Omental fat pad (tissue), 4 donors: ENCODE results near the gene ABHD11. TPM values are rescaled to one million over a fixed set of nuclear protein-coding genes. Genes with fewer than 3 reads are reported as not detected.
"Not testable (repeated sequence)": the region's sequence is repeated elsewhere in the genome, so short reads cannot be mapped to it uniquely, and the experiment has no call there.

Source experiments
- ATAC-seq: fragments of 150-250 bp; one replicate; pipeline ENCODE4 v1.9.1; 2016; ENCODE audit warnings: mild to moderate bottlenecking, moderate library complexity; ENCODE audit not compliant: low FRiP score
- DNase-seq: peaks from one replicate; pipeline ENCODE4 v3.0.0-alpha.2; 2019; ENCODE audit warnings: low spot score
- total RNA-seq, 4 donors: library from RNA; depleted of rRNA; stranded (reverse); fragments of >200 nt; gene quantifications; one replicate each; pipeline ENCODE4 v1.1.0, GENCODE V29; 2016
- TF ChIP-seq, protein P1 (sequence below), 3 donors: fragments of 450-650 bp; IDR thresholded peaks; one replicate each; pipeline ENCODE4 v1.5.1; 2016 to 2017; ENCODE audit warnings: antibody characterized with exemption in 3 of 3, mild to moderate bottlenecking in 3 of 3, moderate library complexity in 2 of 3

The ABHD11 gene, protein sequence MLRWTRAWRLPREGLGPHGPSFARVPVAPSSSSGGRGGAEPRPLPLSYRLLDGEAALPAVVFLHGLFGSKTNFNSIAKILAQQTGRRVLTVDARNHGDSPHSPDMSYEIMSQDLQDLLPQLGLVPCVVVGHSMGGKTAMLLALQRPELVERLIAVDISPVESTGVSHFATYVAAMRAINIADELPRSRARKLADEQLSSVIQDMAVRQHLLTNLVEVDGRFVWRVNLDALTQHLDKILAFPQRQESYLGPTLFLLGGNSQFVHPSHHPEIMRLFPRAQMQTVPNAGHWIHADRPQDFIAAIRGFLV
- total RNA-seq = 10 to 100 TPM in 2 of 4 donors, 1 to 10 TPM in 2; 6.6 to 13.9 (median 9.4) TPM

DNA sequence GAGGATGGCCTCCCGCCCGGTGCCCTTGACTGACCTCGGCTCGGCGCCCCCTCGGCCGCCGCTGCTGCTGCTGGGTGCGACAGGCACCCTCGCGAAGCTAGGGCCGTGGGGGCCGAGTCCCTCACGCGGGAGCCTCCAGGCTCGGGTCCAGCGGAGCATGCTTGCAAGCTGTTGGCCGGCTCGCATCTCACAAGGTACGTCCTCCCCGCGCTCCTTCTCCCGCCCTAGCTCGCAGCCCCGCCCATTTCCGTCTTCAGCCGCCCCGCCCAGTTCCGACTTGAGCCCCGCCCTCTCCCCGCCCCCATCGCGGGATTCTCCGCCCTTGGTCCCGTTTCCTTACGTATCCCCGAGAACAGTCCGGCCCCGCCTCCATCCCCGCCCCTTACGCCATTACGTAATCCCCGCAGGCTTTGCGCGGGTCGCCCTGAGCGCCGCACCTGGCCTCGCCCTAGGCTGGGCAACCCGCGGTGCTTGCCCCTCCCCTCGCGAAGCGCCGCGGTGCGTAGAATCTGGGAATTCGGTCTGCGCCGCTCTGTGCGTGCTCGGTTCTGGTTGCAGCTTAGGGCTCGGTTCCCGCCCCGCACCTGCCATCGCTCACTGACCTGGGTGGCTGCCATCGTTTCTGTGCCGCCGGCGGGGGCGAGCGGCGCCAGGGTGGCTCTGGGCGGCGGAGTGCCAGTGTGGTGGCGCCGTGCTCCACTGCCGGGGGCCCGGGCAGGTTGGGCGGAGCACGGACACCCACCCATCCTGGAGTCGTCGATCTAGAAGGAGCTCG lies at the start of gene ABHD11:
Gene ABHD11, minus strand, starts transcription at position 191 of the 775 bp plus-strand sequence. Its CDS starts 32 bp downstream, at position 159.
- DNase-seq (peak; percentile 96), ATAC-seq (peak; percentile 92)
- TF ChIP-seq, protein P1, sequence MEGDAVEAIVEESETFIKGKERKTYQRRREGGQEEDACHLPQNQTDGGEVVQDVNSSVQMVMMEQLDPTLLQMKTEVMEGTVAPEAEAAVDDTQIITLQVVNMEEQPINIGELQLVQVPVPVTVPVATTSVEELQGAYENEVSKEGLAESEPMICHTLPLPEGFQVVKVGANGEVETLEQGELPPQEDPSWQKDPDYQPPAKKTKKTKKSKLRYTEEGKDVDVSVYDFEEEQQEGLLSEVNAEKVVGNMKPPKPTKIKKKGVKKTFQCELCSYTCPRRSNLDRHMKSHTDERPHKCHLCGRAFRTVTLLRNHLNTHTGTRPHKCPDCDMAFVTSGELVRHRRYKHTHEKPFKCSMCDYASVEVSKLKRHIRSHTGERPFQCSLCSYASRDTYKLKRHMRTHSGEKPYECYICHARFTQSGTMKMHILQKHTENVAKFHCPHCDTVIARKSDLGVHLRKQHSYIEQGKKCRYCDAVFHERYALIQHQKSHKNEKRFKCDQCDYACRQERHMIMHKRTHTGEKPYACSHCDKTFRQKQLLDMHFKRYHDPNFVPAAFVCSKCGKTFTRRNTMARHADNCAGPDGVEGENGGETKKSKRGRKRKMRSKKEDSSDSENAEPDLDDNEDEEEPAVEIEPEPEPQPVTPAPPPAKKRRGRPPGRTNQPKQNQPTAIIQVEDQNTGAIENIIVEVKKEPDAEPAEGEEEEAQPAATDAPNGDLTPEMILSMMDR (IDR thresholded peaks at IDR 0.05) = no peak

DNA sequence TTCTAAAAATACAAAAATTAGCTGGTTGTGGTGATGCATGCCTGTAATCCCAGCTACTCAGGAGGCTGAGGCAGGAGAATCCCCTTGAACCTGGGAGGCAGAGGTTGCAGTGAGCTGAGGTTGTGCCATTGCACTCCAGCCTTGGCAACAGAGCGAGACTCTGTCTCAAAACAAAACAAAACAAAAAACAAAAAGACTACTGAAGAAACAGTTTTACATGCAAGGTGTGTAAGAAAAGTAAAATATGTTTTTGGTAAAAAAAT lies 49.1 kb upstream of the ABHD11 start:
- ATAC-seq, DNase-seq: not testable (repeated sequence)

DNA sequence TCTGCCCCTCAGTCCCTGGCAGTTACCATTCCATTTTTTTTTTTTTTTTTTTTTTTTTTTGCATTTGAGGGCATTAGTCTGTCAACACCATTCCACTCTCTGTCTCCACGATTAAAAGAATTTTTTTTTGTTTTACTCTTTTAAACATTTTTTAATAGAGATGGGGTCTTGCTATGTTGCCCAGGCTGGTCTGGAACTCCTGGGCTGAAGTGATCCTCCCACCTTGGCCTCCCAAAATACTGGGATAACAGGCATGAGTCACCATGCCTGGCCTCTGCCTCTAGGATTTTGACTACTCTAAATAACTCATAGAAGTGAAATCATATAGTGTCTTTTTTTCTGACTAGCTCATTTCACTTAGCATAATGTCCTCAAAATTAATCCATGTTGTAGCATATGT lies 48.0 kb upstream of the ABHD11 start:
- DNase-seq = no peak
- TF ChIP-seq, protein P1 (IDR thresholded peaks at IDR 0.05) = no peak

DNA sequence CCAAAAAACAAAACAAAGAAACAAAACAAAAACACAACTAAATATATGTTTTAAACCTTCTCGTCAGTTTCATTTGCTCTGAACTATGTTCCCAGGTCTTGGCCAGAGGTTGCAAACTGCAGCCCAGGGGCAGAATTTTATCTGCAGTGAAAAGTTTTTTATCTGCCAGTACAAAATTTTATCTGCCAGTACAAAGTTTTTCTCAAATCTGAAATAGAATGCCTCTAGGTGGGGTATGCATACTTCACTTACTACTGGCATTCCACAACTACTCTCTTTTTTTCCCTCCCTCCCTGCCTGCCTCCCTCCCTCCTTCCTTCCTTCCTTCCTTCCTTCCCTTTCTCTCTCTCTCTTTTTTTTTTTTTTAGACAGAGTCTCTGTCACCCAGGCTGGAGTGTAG lies 40.9 kb upstream of the ABHD11 start:
- no peak for ATAC-seq
- TF ChIP-seq, protein P1 (IDR thresholded peaks at IDR 0.05) = no peak
- no peak for DNase-seq

More for the DNA sequence above, 48.0 kb upstream of the ABHD11 start:
- ATAC-seq = no peak

DNA sequence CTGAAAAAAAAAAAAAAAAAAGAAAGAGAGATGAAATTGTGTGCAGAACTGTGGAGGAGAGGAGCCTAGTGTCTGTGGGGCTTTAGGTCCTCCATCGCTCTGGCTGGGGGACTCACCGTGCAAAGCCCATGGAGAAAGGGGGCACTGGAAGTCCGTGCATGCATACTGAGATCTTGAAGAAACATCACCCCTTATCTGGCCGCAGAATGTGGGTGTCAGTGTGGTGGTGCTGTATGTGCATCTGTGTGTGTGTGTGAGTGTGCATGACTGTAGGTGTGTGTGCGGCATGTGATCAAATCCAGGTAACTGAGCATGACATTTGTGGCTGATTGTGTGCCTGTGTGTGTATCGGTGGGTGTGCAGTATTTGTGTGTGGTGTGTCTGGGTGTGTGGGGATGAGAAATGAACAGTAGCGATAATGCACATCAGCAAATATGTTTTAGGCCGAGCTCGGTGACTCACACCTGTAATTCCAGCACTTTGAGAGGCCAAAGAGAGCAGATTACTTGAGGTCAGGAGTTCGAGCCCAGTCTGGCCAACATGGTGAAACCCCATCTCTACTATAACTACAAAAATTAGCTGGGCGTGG lies 40.3 kb upstream of the ABHD11 start:
- no peak for DNase-seq
- ATAC-seq = no peak
- TF ChIP-seq, protein P1 (IDR thresholded peaks at IDR 0.05) = no peak

DNA sequence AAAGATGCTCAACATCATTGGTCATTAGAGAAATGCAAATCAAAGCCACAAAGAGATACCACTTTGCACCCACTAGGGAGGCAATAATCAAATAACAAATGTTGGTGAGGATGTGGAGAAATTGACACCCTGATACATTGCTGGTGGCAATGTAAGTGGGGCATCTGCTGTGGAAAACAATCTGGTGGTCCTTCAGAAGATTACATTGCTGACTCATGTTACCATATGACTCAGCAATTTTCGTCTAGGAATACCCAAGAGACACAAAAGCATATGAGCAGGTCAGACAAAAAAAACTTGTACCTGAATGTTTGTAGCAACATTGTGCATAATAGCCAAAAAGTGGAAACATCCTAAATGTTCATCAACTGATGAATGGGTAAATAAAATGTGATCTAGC lies 36.3 kb upstream of the ABHD11 start:
- DNase-seq = no peak
- ATAC-seq = no peak
- TF ChIP-seq, protein P1 (IDR thresholded peaks at IDR 0.05) = no peak

DNA sequence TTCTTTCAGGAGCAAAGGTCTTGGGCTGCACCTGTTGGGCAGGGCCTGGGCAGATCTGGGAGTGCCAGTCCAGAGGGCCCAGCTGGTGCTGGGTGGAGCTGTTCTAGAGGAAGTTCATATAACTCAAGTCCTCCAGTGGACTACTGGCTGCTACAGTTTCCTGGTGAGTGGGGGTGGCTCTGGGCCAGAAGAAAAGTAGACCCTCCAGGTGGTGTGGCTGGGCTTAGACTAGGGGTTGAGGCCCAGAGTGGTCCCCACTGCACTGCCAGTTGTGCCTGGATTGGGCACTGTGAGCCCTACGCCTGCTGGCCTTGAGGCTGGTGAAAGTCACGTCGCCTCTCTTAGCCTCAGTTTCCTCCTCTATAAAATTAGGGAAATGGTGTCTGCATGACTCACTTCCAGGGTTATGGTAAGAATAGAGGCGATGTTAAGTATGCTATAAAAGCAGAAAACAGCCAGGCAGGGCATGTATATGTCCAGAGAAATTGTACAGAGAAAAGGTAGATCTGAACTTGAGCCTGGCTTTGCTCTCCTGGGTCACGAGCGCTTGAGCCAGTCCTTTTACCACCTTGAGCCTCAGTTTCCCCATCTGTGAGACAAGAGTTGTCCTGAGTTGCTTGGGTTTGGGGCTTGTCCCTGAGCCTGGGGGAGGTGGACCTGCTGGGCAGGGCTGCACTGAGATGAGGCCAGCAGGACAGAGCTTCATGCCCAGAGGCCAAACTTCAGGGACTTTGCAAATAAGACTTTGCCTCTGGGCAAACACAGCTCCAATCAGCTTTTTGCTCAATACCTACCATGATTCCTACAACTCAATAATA lies 35.3 kb upstream of the ABHD11 start:
- TF ChIP-seq, protein P1 (IDR thresholded peaks at IDR 0.05) = no peak
- no peak for DNase-seq
- ATAC-seq = no peak
